BLaER1 treated with 17β-estradiol and CSF1 and Interleukin-3, amounts not matched to agents 10 nM and 100 nM (cell line): ENCODE results near the gene ZNF469.
A peak's percentile ranks its signal among the peaks of the same experiment; 100 is the strongest.
"Not testable (repeated sequence)": the region's sequence is repeated elsewhere in the genome, so short reads cannot be mapped to it uniquely, and the experiment has no call there.

ENCODE experiments used
- H3K27ac ChIP-seq, 11 experiments: shearing (Covaris generic); formaldehyde crosslinking; 2 replicates each; pipeline ENCODE4 v1.8.1; 2022
- H3K27me3 ChIP-seq, 11 experiments: shearing (Covaris generic); formaldehyde crosslinking; 2 replicates each; pipeline ENCODE4 v1.8.1; 2022
- H3K36me3 ChIP-seq, 11 experiments: shearing (Covaris generic); formaldehyde crosslinking; 2 replicates each; pipeline ENCODE4 v1.8.1; 2022
- H3K4me1 ChIP-seq, 10 experiments: shearing (Covaris generic); formaldehyde crosslinking; 2 replicates each; pipeline ENCODE4 v1.8.1; 2022
- H3K4me2 ChIP-seq, 11 experiments: shearing (Covaris generic); formaldehyde crosslinking; 2 replicates each; pipeline ENCODE4 v1.8.1; 2022
- H3K4me3 ChIP-seq, 10 experiments: shearing (Covaris generic); formaldehyde crosslinking; 2 replicates each; pipeline ENCODE4 v1.8.1; 2022
- H3K9ac ChIP-seq, 11 experiments: shearing (Covaris generic); formaldehyde crosslinking; 2 replicates each; pipeline ENCODE4 v1.8.1; 2022
- H3K9me3 ChIP-seq, 11 experiments: shearing (Covaris generic); formaldehyde crosslinking; replicated peaks in 1 of 11; 2 replicates each; pipeline ENCODE4 v1.8.1; 2022
- H4K20me1 ChIP-seq, 11 experiments: shearing (Covaris generic); formaldehyde crosslinking; 2 replicates each; pipeline ENCODE4 v1.8.1; 2022
- Cebpa-rat ChIP-seq, 11 experiments: shearing (Covaris generic); IDR thresholded peaks; 2 replicates each; pipeline ENCODE4 v1.8.1; 2022

ZNF469 gene

GRCh38 chr16:88356124-88356726, 26.5 kb upstream of the ZNF469 start:
- H3K4me1 ChIP-seq, result peaks cover 17 to 49% (median 40%) of the 10 kb centered on the region in 10 experiments
- peaks cover 16 to 26% (median 17%) of the 10 kb centered on the region in 11 experiments for H3K27me3 ChIP-seq
- no peak overlapping the region for H3K9ac ChIP-seq
- H3K4me3 ChIP-seq, result no peak overlapping the region
- no peak for TF ChIP-seq Cebpa-rat (IDR thresholded peaks at IDR 0.05)
- peak overlapping the region in 5 of 11 experiments; percentile 26 to 49 (median 36); a peak in 9 of 22 replicates for H3K4me2 ChIP-seq
- peaks cover 0 to 4% (median 2%) of the 10 kb centered on the region in 11 experiments; a peak in 7 of 22 replicates for H3K9me3 ChIP-seq
- no peak overlapping the region for H3K27ac ChIP-seq
- H4K20me1 ChIP-seq, result peaks cover 0 to 34% (median 0%) of the 10 kb centered on the region in 11 experiments; a peak in 6 of 22 replicates
- H3K36me3 ChIP-seq, result no peaks in the 10 kb centered on the region

GRCh38 chr16:88356727-88357199, 26.0 kb upstream of the ZNF469 start:
- no peak overlapping the region for H3K9ac ChIP-seq
- peaks cover 0 to 33% (median 0%) of the 10 kb centered on the region in 11 experiments; a peak in 6 of 22 replicates for H4K20me1 ChIP-seq
- no peak for TF ChIP-seq Cebpa-rat (IDR thresholded peaks at IDR 0.05)
- H3K27me3 ChIP-seq, result peaks cover 16 to 26% (median 17%) of the 10 kb centered on the region in 11 experiments
- peak overlapping the region in 4 of 11 experiments; percentile 36 to 91 (median 61); a peak in 4 of 22 replicates for H3K4me2 ChIP-seq
- H3K4me3 ChIP-seq, result no peak overlapping the region
- H3K27ac ChIP-seq, result no peak overlapping the region
- peaks cover 17 to 44% (median 35%) of the 10 kb centered on the region in 10 experiments for H3K4me1 ChIP-seq
- peaks cover 0 to 8% (median 5%) of the 10 kb centered on the region in 11 experiments; a peak in 14 of 22 replicates for H3K9me3 ChIP-seq
- H3K36me3 ChIP-seq, result no peaks in the 10 kb centered on the region

GRCh38 chr16:88357317-88358022, 25.3 kb upstream of the ZNF469 start:
- no peak for TF ChIP-seq Cebpa-rat (IDR thresholded peaks at IDR 0.05)
- Histone ChIP-seq H3K4me3 (peak overlapping the region in 1 of 10 experiments; percentile 54; a peak in 3 of 20 replicates), H3K9ac (peak overlapping the region in 2 of 11 experiments; percentile 37 to 45; a peak in 2 of 22 replicates), H3K4me1 (peaks cover 17 to 37% (median 30%) of the 10 kb centered on the region in 10 experiments), H3K27ac (no peak overlapping the region; a peak in 1 of 22 replicates), H3K27me3 (peaks cover 16 to 26% (median 17%) of the 10 kb centered on the region in 11 experiments), H3K4me2 (peak overlapping the region; percentile 65 to 91 (median 87)), H4K20me1 (peaks cover 0 to 33% (median 0%) of the 10 kb centered on the region in 11 experiments; a peak in 6 of 22 replicates), H3K36me3 (no peaks in the 10 kb centered on the region), H3K9me3 (peaks cover 5 to 14% (median 12%) of the 10 kb centered on the region in 11 experiments; a peak in 19 of 22 replicates)

GRCh38 chr16:88358023-88358420, 24.7 kb upstream of the ZNF469 start:
- H3K36me3 ChIP-seq, result no peaks in the 10 kb centered on the region
- TF ChIP-seq Cebpa-rat (IDR thresholded peaks at IDR 0.05), result no peak
- H3K27me3 ChIP-seq, result peaks cover 16 to 26% (median 17%) of the 10 kb centered on the region in 11 experiments
- H4K20me1 ChIP-seq, result peaks cover 0 to 33% (median 0%) of the 10 kb centered on the region in 11 experiments; a peak in 6 of 22 replicates
- H3K27ac ChIP-seq, result no peak overlapping the region; a peak in 1 of 22 replicates
- peak overlapping the region in 2 of 10 experiments; percentile 0 to 54; a peak in 3 of 20 replicates for H3K4me3 ChIP-seq
- H3K9me3 ChIP-seq, result peaks cover 11 to 20% (median 17%) of the 10 kb centered on the region in 11 experiments; a peak in 20 of 22 replicates
- H3K9ac ChIP-seq, result peak overlapping the region in 5 of 11 experiments; percentile 1 to 45 (median 37); a peak in 4 of 22 replicates
- peaks cover 17 to 36% (median 30%) of the 10 kb centered on the region in 10 experiments for H3K4me1 ChIP-seq
- H3K4me2 ChIP-seq, result peak overlapping the region; percentile 65 to 91 (median 87)

- Histone ChIP-seq H3K4me1 (peaks cover 17 to 36% (median 30%) of the 10 kb centered on the region in 10 experiments), H3K36me3 (no peaks in the 10 kb centered on the region), H3K9me3 (peaks cover 18 to 28% (median 24%) of the 10 kb centered on the region in 11 experiments; a peak in 21 of 22 replicates), H3K27ac (no peak overlapping the region), H3K4me2 (peak overlapping the region in 9 of 11 experiments; percentile 65 to 91 (median 87); a peak in 18 of 22 replicates), H3K4me3 (no peak overlapping the region), H3K9ac (no peak overlapping the region), H4K20me1 (peaks cover 0 to 26% (median 0%) of the 10 kb centered on the region in 11 experiments; a peak in 6 of 22 replicates), H3K27me3 (peaks cover 16 to 26% (median 17%) of the 10 kb centered on the region in 11 experiments)
- no peak for TF ChIP-seq Cebpa-rat (IDR thresholded peaks at IDR 0.05)
These were observed 23.8 kb upstream of the ZNF469 start for GRCh38 chr16:88359008-88359407.

- not testable (repeated sequence) for H3K36me3 ChIP-seq, H3K4me3 ChIP-seq, H3K9ac ChIP-seq, H3K4me2 ChIP-seq, H3K27ac ChIP-seq
- Histone ChIP-seq H3K9me3 (peaks cover 18 to 29% (median 27%) of the 10 kb centered on the region in 11 experiments), H3K4me1 (peaks cover 17 to 36% (median 30%) of the 10 kb centered on the region in 10 experiments), H4K20me1 (peaks cover 0 to 15% (median 0%) of the 10 kb centered on the region in 11 experiments; a peak in 6 of 22 replicates), H3K27me3 (peaks cover 16 to 26% (median 17%) of the 10 kb centered on the region in 11 experiments)
These were observed 22.4 kb upstream of the ZNF469 start for GRCh38 chr16:88360401-88360800.

- Histone ChIP-seq H3K9ac (no peak overlapping the region), H3K9me3 (peaks cover 18 to 34% (median 27%) of the 10 kb centered on the region in 11 experiments), H3K4me2 (no peak overlapping the region), H3K27me3 (peaks cover 16 to 26% (median 17%) of the 10 kb centered on the region in 11 experiments), H3K4me3 (no peak overlapping the region), H4K20me1 (peaks cover 0 to 11% (median 0%) of the 10 kb centered on the region in 11 experiments; a peak in 6 of 22 replicates), H3K4me1 (peaks cover 17 to 33% (median 28%) of the 10 kb centered on the region in 10 experiments), H3K27ac (no peak overlapping the region), H3K36me3 (no peaks in the 10 kb centered on the region)
- no peak for TF ChIP-seq Cebpa-rat (IDR thresholded peaks at IDR 0.05)
These were observed 21.8 kb upstream of the ZNF469 start for GRCh38 chr16:88360999-88361398.

GRCh38 chr16:88361775-88362174, 21.0 kb upstream of the ZNF469 start:
- Histone ChIP-seq H3K27ac (no peak overlapping the region), H3K4me1 (peaks cover 17 to 25% (median 22%) of the 10 kb centered on the region in 10 experiments), H4K20me1 (peaks cover 0 to 11% (median 0%) of the 10 kb centered on the region in 11 experiments; a peak in 6 of 22 replicates), H3K4me3 (no peak overlapping the region), H3K9ac (no peak overlapping the region), H3K4me2 (no peak overlapping the region), H3K27me3 (peaks cover 16 to 26% (median 17%) of the 10 kb centered on the region in 11 experiments), H3K9me3 (peaks cover 18 to 34% (median 27%) of the 10 kb centered on the region in 11 experiments), H3K36me3 (no peaks in the 10 kb centered on the region)
- no peak for TF ChIP-seq Cebpa-rat (IDR thresholded peaks at IDR 0.05)
